ENCODE data around the gene IRGC.

Gene IRGC

DNA sequence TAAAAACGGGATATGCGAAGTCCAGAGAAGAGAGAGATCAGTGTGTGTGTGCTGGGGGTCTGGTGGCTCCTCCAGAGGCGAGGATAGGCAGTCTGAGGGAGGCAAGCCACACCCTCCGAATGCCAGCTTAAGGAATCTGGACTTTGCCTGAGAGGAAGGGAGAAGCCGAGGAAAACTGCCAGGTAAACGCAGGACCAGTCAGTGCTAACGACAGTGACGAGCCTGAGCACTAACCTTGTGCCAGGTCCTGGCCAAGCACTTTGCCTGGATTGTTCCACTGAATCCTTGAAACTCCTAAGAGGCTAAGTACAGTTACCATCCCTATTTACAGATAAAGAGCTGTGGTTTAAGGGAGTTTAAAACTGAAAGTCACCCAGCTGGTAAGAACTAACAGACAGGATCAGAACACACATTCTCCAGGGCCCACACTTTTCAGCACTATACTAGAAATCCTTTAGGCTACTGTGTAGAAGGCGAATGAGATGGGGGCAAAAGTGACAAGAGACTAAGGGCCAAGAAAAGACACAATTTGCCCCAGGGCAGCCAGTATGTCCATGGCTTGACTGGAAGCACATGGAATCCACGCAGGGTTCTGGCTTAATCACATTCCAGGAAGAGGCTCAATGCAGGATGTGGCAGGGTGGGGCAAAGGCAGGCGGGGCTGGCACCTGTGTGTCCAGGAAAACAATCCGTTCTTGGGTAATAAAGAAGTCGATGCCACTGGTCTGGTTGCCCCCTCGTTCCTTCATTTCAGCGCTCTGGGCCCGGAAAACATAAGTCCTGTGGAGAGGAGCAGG, 23.8 kb downstream of the IRGC start:
- Histone ChIP-seq H3K4me3 (ENCODE audit: low read length) (no peak overlapping the region), H3K36me3 (ENCODE audit: control insufficient read depth, insufficient read depth, low read length) (peaks cover 15% of the 10 kb centered on the region), H3K9me3 (ENCODE audit: control insufficient read depth, insufficient read depth, low read length) (no peaks in the 10 kb centered on the region), H3K27me3 (ENCODE audit: control insufficient read depth, insufficient read depth, low read length) (no peaks in the 10 kb centered on the region), H3K4me1 (ENCODE audit: control insufficient read depth, insufficient read depth, low read length) (no peaks in the 10 kb centered on the region), H3K27ac (ENCODE audit: low read length) (no peak overlapping the region)
- no CpG with 5 or more reads among the region's 16 CpGs for WGBS (ENCODE audit: insufficient coverage, insufficient read length)
- no peak for DNase-seq (ENCODE audit: low read depth, low spot score)

DNA sequence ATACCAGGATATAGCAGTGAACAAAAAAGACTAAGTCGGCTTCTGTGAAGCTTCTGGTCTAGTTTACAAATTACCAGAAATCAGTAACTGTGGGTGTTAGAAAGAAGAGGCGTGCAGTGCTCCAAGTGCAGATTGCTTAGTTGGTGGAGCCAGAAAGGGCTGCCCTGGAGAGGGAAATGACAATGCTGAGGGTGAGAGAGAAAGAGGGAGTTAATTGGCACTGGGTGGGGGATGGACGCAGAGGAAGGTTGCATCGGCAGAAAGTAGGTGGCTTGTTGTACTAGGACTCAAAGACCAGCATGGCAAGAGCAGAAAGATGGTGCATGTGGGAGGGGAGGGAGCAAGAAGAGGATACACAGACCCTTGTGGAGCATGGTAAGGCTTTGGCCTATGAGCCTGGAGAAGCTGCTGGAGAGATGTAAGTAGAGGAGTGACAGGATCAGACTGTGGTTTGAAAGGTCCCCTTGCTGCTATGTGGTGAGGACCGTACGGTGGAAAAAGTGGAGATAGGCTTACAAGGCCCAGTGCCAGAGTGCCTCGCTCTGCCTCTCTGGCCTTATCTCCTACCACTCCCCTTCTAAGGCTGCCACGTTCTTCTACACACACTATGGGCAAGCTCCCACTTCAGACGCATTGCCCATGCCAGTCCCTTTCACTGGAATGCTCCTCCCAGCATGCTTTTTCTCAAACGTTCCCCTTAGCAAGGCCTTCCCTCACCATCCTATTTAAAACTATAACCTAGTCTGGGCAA, 25.4 kb downstream of the IRGC start:
- DNase-seq (ENCODE audit: low read depth, low spot score): no peak
- Histone ChIP-seq H3K27me3 (ENCODE audit: control insufficient read depth, insufficient read depth, low read length) (no peaks in the 10 kb centered on the region), H3K27ac (ENCODE audit: low read length) (no peak overlapping the region), H3K9me3 (ENCODE audit: control insufficient read depth, insufficient read depth, low read length) (no peaks in the 10 kb centered on the region), H3K4me1 (ENCODE audit: control insufficient read depth, insufficient read depth, low read length) (no peaks in the 10 kb centered on the region), H3K4me3 (ENCODE audit: low read length) (no peak overlapping the region), H3K36me3 (ENCODE audit: control insufficient read depth, insufficient read depth, low read length) (peaks cover 16% of the 10 kb centered on the region)
- no CpG with 5 or more reads among the region's 10 CpGs for WGBS (ENCODE audit: insufficient coverage, insufficient read length)

DNA sequence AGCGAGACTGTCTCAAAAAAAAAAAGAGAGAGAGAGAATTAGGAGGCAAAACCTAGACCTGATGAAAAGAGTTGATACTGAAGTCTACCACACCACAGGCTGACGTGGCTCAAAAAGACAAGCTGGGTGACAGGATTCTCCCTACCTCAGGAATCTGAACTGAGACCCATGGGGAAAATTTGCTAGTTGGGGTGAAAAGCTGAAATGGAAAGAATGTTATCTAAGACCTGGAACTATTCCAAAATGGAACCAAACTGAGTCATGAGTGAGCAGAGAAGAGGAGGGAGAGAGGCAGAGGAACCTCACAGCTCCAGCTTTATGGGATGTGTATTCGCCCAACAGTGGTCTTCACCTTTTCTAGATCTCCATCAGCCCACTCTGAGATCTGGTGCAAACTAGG, 27.2 kb downstream of the IRGC start:
- DNase-seq (ENCODE audit: low read depth, low spot score): no peak
- Histone ChIP-seq H3K36me3 (ENCODE audit: control insufficient read depth, insufficient read depth, low read length) (peaks cover 19% of the 10 kb centered on the region), H3K4me3 (ENCODE audit: low read length) (no peak overlapping the region), H3K27me3 (ENCODE audit: control insufficient read depth, insufficient read depth, low read length) (no peaks in the 10 kb centered on the region), H3K27ac (ENCODE audit: low read length) (no peak overlapping the region), H3K4me1 (ENCODE audit: control insufficient read depth, insufficient read depth, low read length) (no peaks in the 10 kb centered on the region), H3K9me3 (ENCODE audit: control insufficient read depth, insufficient read depth, low read length) (no peaks in the 10 kb centered on the region)
- no CpG with 5 or more reads among the region's 3 CpGs for WGBS (ENCODE audit: insufficient coverage, insufficient read length)

DNA sequence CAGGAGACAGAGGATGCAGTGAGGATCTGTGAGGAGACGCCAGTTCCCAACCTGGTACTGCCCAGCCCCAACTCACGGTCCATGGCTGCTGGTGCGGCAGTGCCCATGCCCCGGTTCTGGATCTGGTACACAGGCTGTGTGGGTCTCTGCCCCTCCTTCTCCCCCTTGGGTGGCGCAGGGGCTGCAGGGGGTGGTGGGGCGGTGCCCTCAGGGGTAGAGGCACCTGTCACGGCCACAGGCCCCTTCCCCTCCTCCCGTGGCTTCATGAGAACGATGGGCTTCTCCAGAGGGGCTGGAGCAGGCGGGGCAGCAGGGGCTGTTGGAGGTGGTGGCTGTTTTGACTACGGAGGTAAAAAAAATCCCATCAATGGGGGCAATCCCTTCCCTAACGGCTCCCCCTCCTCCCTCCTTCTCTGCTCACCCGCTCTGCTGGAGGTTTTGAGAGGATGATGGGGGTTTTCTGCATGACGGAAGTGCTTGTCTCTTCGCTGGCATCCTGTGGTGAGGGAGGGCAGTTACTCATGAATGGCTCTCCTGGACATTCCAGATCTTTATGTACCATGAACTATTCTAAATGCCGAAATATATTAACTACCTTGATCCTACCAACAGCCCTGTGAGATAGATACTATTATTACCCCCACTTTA, 31.8 kb downstream of the IRGC start:
- Histone ChIP-seq H3K9me3 (ENCODE audit: control insufficient read depth, insufficient read depth, low read length) (no peaks in the 10 kb centered on the region), H3K36me3 (ENCODE audit: control insufficient read depth, insufficient read depth, low read length) (peaks cover 17% of the 10 kb centered on the region)
- no CpG with 5 or more reads among the region's 16 CpGs for WGBS (ENCODE audit: insufficient coverage, insufficient read length)

DNA sequence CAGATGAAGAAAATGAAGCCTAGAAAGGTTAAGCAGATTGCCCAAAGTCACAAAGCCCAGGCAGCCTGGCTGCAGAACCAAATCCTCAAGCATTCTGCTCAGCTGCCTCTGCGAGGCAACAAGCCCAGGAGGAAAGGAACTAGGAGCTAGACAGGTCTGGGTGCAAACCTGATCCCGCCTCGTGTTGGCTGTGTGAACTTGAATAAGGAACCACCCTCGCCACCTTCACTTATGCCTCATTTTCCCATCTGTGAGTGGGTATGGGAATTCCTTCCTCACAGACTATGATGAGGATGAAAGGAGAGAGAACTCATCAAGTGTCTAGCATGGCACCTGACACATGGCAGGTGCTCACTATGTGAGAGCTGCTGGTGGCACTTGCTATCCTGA, 32.3 kb downstream of the IRGC start:
- Histone ChIP-seq H3K4me3 (ENCODE audit: low read length) (no peak overlapping the region), H3K27me3 (ENCODE audit: control insufficient read depth, insufficient read depth, low read length) (no peaks in the 10 kb centered on the region), H3K9me3 (ENCODE audit: control insufficient read depth, insufficient read depth, low read length) (no peaks in the 10 kb centered on the region), H3K36me3 (ENCODE audit: control insufficient read depth, insufficient read depth, low read length) (peaks cover 17% of the 10 kb centered on the region), H3K27ac (ENCODE audit: low read length) (no peak overlapping the region), H3K4me1 (ENCODE audit: control insufficient read depth, insufficient read depth, low read length) (no peaks in the 10 kb centered on the region)
- DNase-seq (ENCODE audit: low read depth, low spot score): no peak
- WGBS (ENCODE audit: insufficient coverage, insufficient read length): no CpG with 5 or more reads among the region's 4 CpGs

More for the DNA sequence above, 31.8 kb downstream of the IRGC start:
- no peaks in the 10 kb centered on the region for H3K27me3 ChIP-seq (ENCODE audit: control insufficient read depth, insufficient read depth, low read length)
- H3K27ac ChIP-seq (ENCODE audit: low read length): no peak overlapping the region
- no peaks in the 10 kb centered on the region for H3K4me1 ChIP-seq (ENCODE audit: control insufficient read depth, insufficient read depth, low read length)
- DNase-seq (ENCODE audit: low read depth, low spot score): no peak
- no peak overlapping the region for H3K4me3 ChIP-seq (ENCODE audit: low read length)

DNA sequence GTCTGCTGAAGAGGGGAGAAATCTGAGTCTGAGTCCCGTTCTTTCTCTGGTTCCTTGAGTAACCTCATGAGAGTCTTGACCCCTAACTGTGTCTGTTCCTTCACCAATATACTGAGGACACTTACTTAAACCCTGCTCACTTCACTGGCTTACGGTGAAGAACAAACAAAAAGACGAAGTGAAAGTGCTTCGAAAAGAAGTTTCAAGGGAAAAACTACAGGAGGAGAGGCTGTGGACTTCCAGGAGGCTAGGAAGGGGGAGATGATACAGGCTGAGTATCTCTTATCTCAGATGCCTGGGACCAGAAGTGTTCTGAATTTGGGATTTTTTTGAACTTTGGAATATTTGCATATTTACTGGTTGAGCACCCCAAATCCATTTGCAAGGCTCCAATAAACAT, 32.8 kb downstream of the IRGC start:
- Histone ChIP-seq H3K27me3 (ENCODE audit: control insufficient read depth, insufficient read depth, low read length) (no peaks in the 10 kb centered on the region), H3K27ac (ENCODE audit: low read length) (no peak overlapping the region), H3K4me3 (ENCODE audit: low read length) (no peak overlapping the region), H3K4me1 (ENCODE audit: control insufficient read depth, insufficient read depth, low read length) (no peaks in the 10 kb centered on the region; the same call in 1 of the 2 replicates), H3K9me3 (ENCODE audit: control insufficient read depth, insufficient read depth, low read length) (no peaks in the 10 kb centered on the region), H3K36me3 (ENCODE audit: control insufficient read depth, insufficient read depth, low read length) (peaks cover 17% of the 10 kb centered on the region)
- no CpG with 5 or more reads among the region's 4 CpGs for WGBS (ENCODE audit: insufficient coverage, insufficient read length)
- no peak for DNase-seq (ENCODE audit: low read depth, low spot score)

DNA sequence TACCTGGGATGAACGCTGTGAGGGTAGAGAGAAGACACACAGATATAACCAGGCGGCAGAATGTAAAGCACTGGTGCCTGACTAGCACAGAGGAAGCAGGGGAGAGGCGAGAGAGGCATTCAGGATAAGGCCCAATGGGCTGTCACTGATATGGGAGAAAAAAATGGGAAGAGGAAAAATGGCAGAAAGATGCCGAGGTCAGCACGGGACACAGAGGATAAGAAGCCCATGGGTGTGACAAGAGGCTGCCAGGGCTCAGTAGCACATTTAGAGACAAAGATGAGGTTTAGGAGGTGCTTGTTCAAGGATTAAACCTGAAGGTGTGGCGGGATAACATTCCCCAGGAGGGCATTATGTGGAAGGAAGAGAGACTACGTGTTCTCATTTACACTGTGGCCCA, 33.3 kb downstream of the IRGC start:
- H3K36me3 ChIP-seq (ENCODE audit: control insufficient read depth, insufficient read depth, low read length): peaks cover 17% of the 10 kb centered on the region
- DNase-seq (ENCODE audit: low read depth, low spot score): no peak
- WGBS (ENCODE audit: insufficient coverage, insufficient read length): no CpG with 5 or more reads among the region's 7 CpGs
- H3K27me3 ChIP-seq (ENCODE audit: control insufficient read depth, insufficient read depth, low read length): no peaks in the 10 kb centered on the region
- no peak overlapping the region for H3K27ac ChIP-seq (ENCODE audit: low read length)
- no peaks in the 10 kb centered on the region; the same call in 1 of the 2 replicates for H3K4me1 ChIP-seq (ENCODE audit: control insufficient read depth, insufficient read depth, low read length)
- H3K4me3 ChIP-seq (ENCODE audit: low read length): no peak overlapping the region
- no peaks in the 10 kb centered on the region for H3K9me3 ChIP-seq (ENCODE audit: control insufficient read depth, insufficient read depth, low read length)

DNA sequence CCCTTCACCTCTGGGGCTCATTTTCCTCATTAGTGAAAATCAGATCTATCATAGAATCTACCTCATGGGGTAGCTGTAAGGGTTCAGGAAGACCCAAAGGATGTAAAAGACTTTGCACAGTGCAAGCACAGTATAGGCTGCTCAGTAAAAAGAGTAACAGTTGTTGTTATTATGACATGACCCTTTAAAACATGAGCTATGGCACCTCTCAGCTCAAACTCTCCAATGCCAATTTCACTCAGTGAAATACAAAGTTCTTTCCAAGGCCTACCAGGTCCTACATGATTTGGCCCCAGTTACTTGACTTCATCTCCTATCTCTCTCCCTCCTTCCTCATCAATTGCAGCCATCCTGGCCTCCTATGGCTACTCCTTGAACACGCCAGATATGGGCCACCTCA, 34.0 kb downstream of the IRGC start:
- Histone ChIP-seq H3K4me1 (ENCODE audit: control insufficient read depth, insufficient read depth, low read length) (no peaks in the 10 kb centered on the region; the same call in 1 of the 2 replicates), H3K27ac (ENCODE audit: low read length) (no peak overlapping the region), H3K4me3 (ENCODE audit: low read length) (no peak overlapping the region), H3K36me3 (ENCODE audit: control insufficient read depth, insufficient read depth, low read length) (peaks cover 14% of the 10 kb centered on the region; the same call in 1 of the 2 replicates), H3K9me3 (ENCODE audit: control insufficient read depth, insufficient read depth, low read length) (no peaks in the 10 kb centered on the region), H3K27me3 (ENCODE audit: control insufficient read depth, insufficient read depth, low read length) (no peaks in the 10 kb centered on the region)
- no peak for DNase-seq (ENCODE audit: low read depth, low spot score)
- WGBS (ENCODE audit: insufficient coverage, insufficient read length): no CpG with 5 or more reads among the region's 1 CpG

DNA sequence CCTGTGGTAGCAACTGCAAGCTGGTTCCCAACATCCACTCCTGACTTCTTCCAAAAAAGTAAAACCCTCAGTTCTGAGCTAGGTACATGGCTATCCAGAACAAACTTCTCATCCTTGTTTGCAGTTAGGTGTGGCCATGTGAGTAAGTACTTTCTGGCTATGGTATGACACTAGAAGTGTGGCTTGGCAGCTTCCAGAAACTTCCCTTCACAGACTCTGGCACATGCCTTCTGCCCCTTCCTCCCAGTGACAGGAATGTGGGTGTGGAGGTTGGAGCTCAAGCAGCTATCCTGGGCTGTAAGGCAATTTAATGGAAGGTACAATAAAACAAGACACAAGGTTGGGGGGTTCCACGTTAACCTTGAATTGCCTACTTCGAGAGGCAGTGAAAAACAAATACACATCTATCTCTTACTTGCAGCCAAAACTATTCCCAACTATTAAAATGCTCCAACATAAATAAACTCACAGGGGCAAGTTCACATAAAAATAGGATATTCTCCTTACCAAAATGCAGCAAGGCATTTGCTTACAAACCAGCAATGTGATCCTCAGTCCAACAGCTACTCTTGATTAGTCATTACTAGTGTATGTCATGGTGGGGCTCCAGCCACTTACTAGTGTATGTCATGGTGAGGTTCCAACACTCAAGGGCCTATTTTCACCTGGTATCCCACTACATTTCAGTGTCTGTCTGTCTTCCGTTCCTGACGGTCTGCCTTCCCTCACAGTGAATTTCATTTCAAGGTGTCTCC, 35.8 kb downstream of the IRGC start:
- H3K27ac ChIP-seq (ENCODE audit: low read length): no peak overlapping the region
- H3K27me3 ChIP-seq (ENCODE audit: control insufficient read depth, insufficient read depth, low read length): no peaks in the 10 kb centered on the region
- H3K9me3 ChIP-seq (ENCODE audit: control insufficient read depth, insufficient read depth, low read length): no peaks in the 10 kb centered on the region
- H3K4me3 ChIP-seq (ENCODE audit: low read length): no peak overlapping the region
- no peaks in the 10 kb centered on the region; the same call in 1 of the 2 replicates for H3K4me1 ChIP-seq (ENCODE audit: control insufficient read depth, insufficient read depth, low read length)
- no peak for DNase-seq (ENCODE audit: low read depth, low spot score)
- H3K36me3 ChIP-seq (ENCODE audit: control insufficient read depth, insufficient read depth, low read length): peaks cover 14% of the 10 kb centered on the region; the same call in 1 of the 2 replicates
- no CpG with 5 or more reads among the region's 4 CpGs for WGBS (ENCODE audit: insufficient coverage, insufficient read length)

Data from iPS DF 6.9 (cell line).